ENCODE data around the gene LEF1.

DNA sequence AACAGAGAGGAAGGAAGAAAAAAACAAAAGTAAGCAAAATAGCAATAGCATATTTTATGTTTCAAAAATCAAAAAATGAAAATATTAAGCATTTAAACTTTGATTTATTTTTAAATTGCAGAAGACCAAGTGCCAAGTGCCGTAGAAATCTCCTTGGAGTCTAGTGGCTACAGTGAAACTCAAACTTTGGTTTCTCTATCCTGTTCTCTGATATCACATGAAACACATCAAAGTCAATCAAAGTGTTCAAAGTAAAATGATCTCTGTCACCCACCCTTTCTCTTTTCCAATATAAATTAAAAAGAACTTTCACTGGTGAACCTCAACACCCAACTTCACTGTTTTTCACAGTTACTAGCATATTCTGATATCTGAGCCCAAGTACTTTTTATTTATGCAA lies 98.0 kb downstream of the LEF1 start:
- TF ChIP-seq CTCF (IDR thresholded peaks at IDR 0.05; ENCODE audit: extremely low read depth in 1 of 2, insufficient read depth in 1 of 2, low read depth in 1 of 2, low read length in 2 of 2) (no peak), FOS (IDR thresholded peaks at IDR 0.05; ENCODE audit: borderline replicate concordance, insufficient read depth, low read length) (no peak), POLR2A (IDR thresholded peaks at IDR 0.05; ENCODE audit: low read depth, low read length) (no peak), POLR2AphosphoS5 (IDR thresholded peaks at IDR 0.05; ENCODE audit: insufficient read depth, low read depth, low read length) (no peak), EZH2 (IDR thresholded peaks at IDR 0.05; ENCODE audit: borderline replicate concordance, low read depth, low read length, severe bottlenecking) (no peak), JUN (IDR thresholded peaks at IDR 0.05; ENCODE audit: borderline replicate concordance, insufficient read depth, insufficient read length, low read depth) (no peak), MYC (IDR thresholded peaks at IDR 0.05; ENCODE audit: low read depth, low read length) (no peak)
- TF ChIP-seq, protein P1, sequence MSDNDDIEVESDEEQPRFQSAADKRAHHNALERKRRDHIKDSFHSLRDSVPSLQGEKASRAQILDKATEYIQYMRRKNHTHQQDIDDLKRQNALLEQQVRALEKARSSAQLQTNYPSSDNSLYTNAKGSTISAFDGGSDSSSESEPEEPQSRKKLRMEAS (IDR thresholded peaks at IDR 0.05; ENCODE audit: insufficient read depth, insufficient read length) = no peak

All from endothelial cell of umbilical vein (primary cell).